Activated CD4-positive, alpha-beta T cell treated with anti-CD3 and anti-CD28 coated beads for 36 hours (primary cell): Measurements from ENCODE around the gene HSD11B1. TPM values are rescaled to one million over a fixed set of nuclear protein-coding genes. Genes with fewer than 3 reads are reported as not detected.
A peak's percentile ranks its signal among the peaks of the same experiment; 100 is the strongest.
"Not testable (repeated sequence)": the region's sequence is repeated elsewhere in the genome, so short reads cannot be mapped to it uniquely, and the experiment has no call there.

Source experiments
- ATAC-seq: fragments of 200-7000 bp; cut with Tn5 transposase; one replicate; pipeline ENCODE4 v1.10.0; 2021; ENCODE audit warnings: mild to moderate bottlenecking, moderate library complexity
- CTCF ChIA-PET: fragments of 350-600 bp; sonication (Branson Sonifier 250); formaldehyde crosslinking; loops from one replicate; lab custom pipeline; 2021; ENCODE audit warnings: antibody characterized with exemption; lab: Charles Lee
- POLR2A ChIA-PET: fragments of 350-600 bp; sonication (Branson Sonifier 250); formaldehyde crosslinking; loops from one replicate; lab custom pipeline; 2021; ENCODE audit warnings: antibody characterized with exemption, inconsistent platforms; lab: Charles Lee
- DNase-seq: peaks from one replicate; pipeline ENCODE4 v3.0.0-alpha.2; 2020
- H3K27ac Mint-ChIP-seq: one replicate; pipeline ENCODE4 v1.8.0; 2021; ENCODE audit warnings: mixed read lengths
- H3K27me3 Mint-ChIP-seq: one replicate; pipeline ENCODE4 v1.8.0; 2021; ENCODE audit warnings: mixed read lengths
- H3K36me3 Mint-ChIP-seq: one replicate; pipeline ENCODE4 v1.8.0; 2021; ENCODE audit warnings: low read depth, mixed read lengths
- H3K4me1 Mint-ChIP-seq: one replicate; pipeline ENCODE4 v1.8.0; 2021; ENCODE audit warnings: mixed read lengths
- H3K4me3 Mint-ChIP-seq: one replicate; pipeline ENCODE4 v1.8.0; 2021; ENCODE audit warnings: mild to moderate bottlenecking, moderate library complexity, mixed read lengths
- H3K9me3 Mint-ChIP-seq: one replicate; pipeline ENCODE4 v1.8.0; 2021; ENCODE audit warnings: low read depth, mixed read lengths
- intact Hi-C, 2 experiments: fragments of 100-400 bp; cut with DNase I in 1 of 2; cut with micrococcal nuclease in 1 of 2; formaldehyde crosslinking; loops; one replicate each; pipeline versions ENCODE4 v1.14.2 to v1.15.1; 2022 to 2024; cut with DNase I, micrococcal nuclease
- total RNA-seq, 2 experiments: library from RNA; stranded (reverse); gene quantifications; one replicate each; pipeline ENCODE4 v1.2.3, GENCODE V29; 2021

Gene HSD11B1
- total RNA-seq, 2 experiments from 2014 or later = 4.5 to 5.7 TPM

- no peaks in the 10 kb centered on the region for H3K36me3 Mint-ChIP-seq
- no peak overlapping the region for H3K4me3 Mint-ChIP-seq
- H3K9me3 Mint-ChIP-seq = no peaks in the 10 kb centered on the region
- no peak for ATAC-seq
- intact Hi-C loops = loop anchor here in 1 of 2 experiments (5.0 kb wide), 1 partner anchor 136 kb away; the partner anchor contains the start of gene UTP25
- POLR2A ChIA-PET = interaction anchor here (0.6 kb wide), 1 partner anchor 62 kb away, joined by 4 read pairs; no protein-coding TSS in a partner anchor
- no peaks in the 10 kb centered on the region for H3K27me3 Mint-ChIP-seq
- DNase-seq = no peak
- H3K4me1 Mint-ChIP-seq = peaks cover 42% of the 10 kb centered on the region
- CTCF ChIA-PET = interaction anchor here (0.9 to 4.0 kb wide), 16 partner anchors 9 to 125 kb away, joined by 3 to 21 read pairs (median 4); partner anchors contain the start of genes G0S2 and LAMB3
- H3K27ac Mint-ChIP-seq = no peak overlapping the region
Observed at GRCh38 chr1:209691237-209691636, 13.4 kb upstream of the HSD11B1 start.

- H3K27ac Mint-ChIP-seq = peak overlapping the region; percentile 35
- peaks cover 42% of the 10 kb centered on the region for H3K4me1 Mint-ChIP-seq
- DNase-seq (no peak), ATAC-seq (no peak)
- no peaks in the 10 kb centered on the region for H3K27me3 Mint-ChIP-seq
- intact Hi-C loops = loop anchor here (2.0 to 5.0 kb wide), 4 partner anchors 45 to 135 kb away; partner anchors contain the start of gene UTP25 (in 1 of the 2)
- POLR2A ChIA-PET = no interaction called here
- H3K36me3 Mint-ChIP-seq = no peaks in the 10 kb centered on the region
- no peak overlapping the region for H3K4me3 Mint-ChIP-seq
- CTCF ChIA-PET = interaction anchor here (0.8 to 4.0 kb wide), 16 partner anchors 10 to 126 kb away, joined by 3 to 23 read pairs (median 6); partner anchors contain the start of genes G0S2, HSD11B1 and LAMB3
- no peaks in the 10 kb centered on the region for H3K9me3 Mint-ChIP-seq
Observed at GRCh38 chr1:209692296-209692695, 12.3 kb upstream of the HSD11B1 start.

GRCh38 chr1:209692745-209693504 lies 11.7 kb upstream of the HSD11B1 start:
- H3K36me3 Mint-ChIP-seq = no peaks in the 10 kb centered on the region
- no peaks in the 10 kb centered on the region for H3K9me3 Mint-ChIP-seq
- peaks cover 40% of the 10 kb centered on the region for H3K4me1 Mint-ChIP-seq
- peak overlapping the region; percentile 43 for H3K27ac Mint-ChIP-seq
- ATAC-seq = peak; percentile 68
- DNase-seq = peak; percentile 88
- ChIA-PET POLR2A (no interaction called here), CTCF (interaction anchor here (0.7 to 4.0 kb wide), 28 partner anchors 9 to 178 kb away, joined by 3 to 23 read pairs (median 4); partner anchors contain the start of genes G0S2, HSD11B1 and LAMB3)
- intact Hi-C loops = loop anchor here (1.0 to 5.0 kb wide), 9 partner anchors 46 to 134 kb away; partner anchors contain the start of gene UTP25 (in 1 of the 2)
- H3K27me3 Mint-ChIP-seq = no peaks in the 10 kb centered on the region
- no peak overlapping the region for H3K4me3 Mint-ChIP-seq

- CTCF ChIA-PET = interaction anchor here (0.7 to 1.6 kb wide), 10 partner anchors 9 to 130 kb away, joined by 3 to 10 read pairs (median 4); no protein-coding TSS in a partner anchor
Observed at GRCh38 chr1:209696673-209697072, 8.0 kb upstream of the HSD11B1 start.

GRCh38 chr1:209697126-209697525 lies 7.5 kb upstream of the HSD11B1 start:
- no peaks in the 10 kb centered on the region for H3K36me3 Mint-ChIP-seq
- H3K9me3 Mint-ChIP-seq = no peaks in the 10 kb centered on the region
- peak overlapping the region; percentile 34 for H3K27ac Mint-ChIP-seq
- H3K27me3 Mint-ChIP-seq = no peaks in the 10 kb centered on the region
- intact Hi-C loops = no loop called here
- DNase-seq (no peak), ATAC-seq (no peak)
- H3K4me3 Mint-ChIP-seq = no peak overlapping the region
- H3K4me1 Mint-ChIP-seq = peaks cover 45% of the 10 kb centered on the region
- ChIA-PET CTCF (interaction anchor here (0.6 to 1.6 kb wide), 10 partner anchors 10 to 131 kb away, joined by 3 to 10 read pairs (median 4); no protein-coding TSS in a partner anchor), POLR2A (no interaction called here)

More at GRCh38 chr1:209696673-209697072, 8.0 kb upstream of the HSD11B1 start:
- intact Hi-C loops = no loop called here
- Mint-ChIP-seq H3K27me3 (no peaks in the 10 kb centered on the region), H3K27ac (peak overlapping the region; percentile 64), H3K4me1 (peaks cover 44% of the 10 kb centered on the region), H3K9me3 (no peaks in the 10 kb centered on the region), H3K4me3 (no peak overlapping the region), H3K36me3 (no peaks in the 10 kb centered on the region)
- ATAC-seq (no peak), DNase-seq (no peak)
- POLR2A ChIA-PET = no interaction called here

- H3K4me3 Mint-ChIP-seq, H3K9me3 Mint-ChIP-seq, POLR2A ChIA-PET, DNase-seq, H3K27me3 Mint-ChIP-seq, intact Hi-C loops, H3K36me3 Mint-ChIP-seq, ATAC-seq, H3K27ac Mint-ChIP-seq: not testable (repeated sequence)
- CTCF ChIA-PET = interaction anchor here (0.7 to 1.1 kb wide), 2 partner anchors 34 to 55 kb away, joined by 3 read pairs; no protein-coding TSS in a partner anchor
- H3K4me1 Mint-ChIP-seq = peaks cover 50% of the 10 kb centered on the region
Observed at GRCh38 chr1:209700686-209701085, 4.0 kb upstream of the HSD11B1 start.

- peaks cover 42% of the 10 kb centered on the region for H3K4me1 Mint-ChIP-seq
Observed at GRCh38 chr1:209702832-209703231, 1.8 kb upstream of the HSD11B1 start.

GRCh38 chr1:209703834-209704504 lies 677 bp upstream of the HSD11B1 start:
- H3K4me1 Mint-ChIP-seq = peaks cover 40% of the 10 kb centered on the region
- H3K27me3 Mint-ChIP-seq = no peaks in the 10 kb centered on the region
- peak overlapping the region; percentile 82 for H3K27ac Mint-ChIP-seq

More at GRCh38 chr1:209702832-209703231, 1.8 kb upstream of the HSD11B1 start:
- Mint-ChIP-seq H3K27me3 (no peaks in the 10 kb centered on the region), H3K9me3 (no peaks in the 10 kb centered on the region), H3K4me3 (no peak overlapping the region), H3K27ac (no peak overlapping the region), H3K36me3 (peaks cover 2% of the 10 kb centered on the region)
- ATAC-seq (no peak), DNase-seq (no peak)
- ChIA-PET CTCF (interaction anchor here (0.6 to 4.8 kb wide), 6 partner anchors 9 to 132 kb away, joined by 3 to 23 read pairs (median 4); no protein-coding TSS in a partner anchor), POLR2A (no interaction called here)
- intact Hi-C loops = no loop called here

GRCh38 chr1:209705033-209705598 lies 470 bp downstream of the HSD11B1 start:
- POLR2A ChIA-PET = no interaction called here
- H3K36me3 Mint-ChIP-seq = peaks cover 6% of the 10 kb centered on the region

More at GRCh38 chr1:209703834-209704504, 677 bp upstream of the HSD11B1 start:
- peaks cover 2% of the 10 kb centered on the region for H3K36me3 Mint-ChIP-seq
- ATAC-seq (peak; percentile 57), DNase-seq (peak; percentile 27)
- ChIA-PET CTCF (interaction anchor here (0.6 to 4.8 kb wide), 7 partner anchors 10 to 101 kb away, joined by 3 to 23 read pairs (median 4); no protein-coding TSS in a partner anchor), POLR2A (no interaction called here)
- intact Hi-C loops = no loop called here
- no peaks in the 10 kb centered on the region for H3K9me3 Mint-ChIP-seq
- peak overlapping the region; percentile 32 for H3K4me3 Mint-ChIP-seq

GRCh38 chr1:209706622-209707021 lies 2.0 kb downstream of the HSD11B1 start:
- peak overlapping the region; percentile 22 for H3K4me3 Mint-ChIP-seq
- no peaks in the 10 kb centered on the region for H3K27me3 Mint-ChIP-seq
- H3K9me3 Mint-ChIP-seq = no peaks in the 10 kb centered on the region
- POLR2A ChIA-PET = no interaction called here
- H3K27ac Mint-ChIP-seq = peak overlapping the region; percentile 32
- DNase-seq (no peak), ATAC-seq (no peak)
- H3K36me3 Mint-ChIP-seq = peaks cover 6% of the 10 kb centered on the region
- CTCF ChIA-PET = interaction anchor here (0.6 to 4.8 kb wide), 6 partner anchors 13 to 140 kb away, joined by 3 to 23 read pairs (median 4); no protein-coding TSS in a partner anchor
- intact Hi-C loops = no loop called here
- peaks cover 51% of the 10 kb centered on the region for H3K4me1 Mint-ChIP-seq

More at GRCh38 chr1:209705033-209705598, 470 bp downstream of the HSD11B1 start:
- intact Hi-C loops = no loop called here
- Mint-ChIP-seq H3K27me3 (no peaks in the 10 kb centered on the region), H3K9me3 (no peaks in the 10 kb centered on the region), H3K4me1 (peaks cover 44% of the 10 kb centered on the region), H3K4me3 (no peak overlapping the region), H3K27ac (peak overlapping the region; percentile 82)
- CTCF ChIA-PET = interaction anchor here (0.7 to 4.8 kb wide), 7 partner anchors 12 to 142 kb away, joined by 3 to 23 read pairs (median 3); no protein-coding TSS in a partner anchor
- DNase-seq (no peak), ATAC-seq (no peak)
